K562 (cell line): ENCODE data around the gene SH3BGRL3. TPM values are rescaled to one million over a fixed set of nuclear protein-coding genes. Genes with fewer than 3 reads are reported as not detected.

Source experiments
- ARID1B ChIP-seq: fragments of 450-650 bp; IDR thresholded peaks from 2 replicates; pipeline ENCODE4 v1.6.1; 2016; ENCODE audit warnings: antibody characterized with exemption, mild to moderate bottlenecking, inconsistent platforms
- CBFA2T2 ChIP-seq: fragments of 450-650 bp; conservative IDR thresholded peaks from 2 replicates; pipeline ENCODE4 v1.6.1; 2017; ENCODE audit warnings: mild to moderate bottlenecking
- DACH1 ChIP-seq: fragments of 450-650 bp; IDR thresholded peaks from 2 replicates; pipeline ENCODE4 v1.6.1; 2018; ENCODE audit not compliant: partially characterized antibody
- ESRRA ChIP-seq: fragments of 450-650 bp; IDR thresholded peaks from 2 replicates; pipeline ENCODE4 v1.6.1; 2014; ENCODE audit warnings: low read depth, mild to moderate bottlenecking, moderate library complexity, borderline replicate concordance
- HBP1 ChIP-seq: fragments of 450-650 bp; formaldehyde crosslinking; IDR thresholded peaks from 2 replicates; pipeline ENCODE4 v1.4.0; 2022; ENCODE audit warnings: missing genetic modification characterization
- MXD1 ChIP-seq: fragments of 250-450 bp; sonication (Bioruptor Pico); IDR thresholded peaks from 2 replicates; pipeline ENCODE4 v1.8.0; 2021; ENCODE audit warnings: borderline replicate concordance, mild to moderate bottlenecking, moderate library complexity; ENCODE audit not compliant: poor library complexity, severe bottlenecking
- NELFE ChIP-seq: IDR thresholded peaks from 2 replicates; pipeline ENCODE4 v1.6.1; 2011; ENCODE audit warnings: mild to moderate bottlenecking; ENCODE audit not compliant: insufficient read depth, insufficient read length
- SMARCA4 ChIP-seq: fragments of 450-650 bp; IDR thresholded peaks from 2 replicates; pipeline ENCODE4 v1.6.1; 2016
- ZNF232 ChIP-seq: sonication (generic); formaldehyde crosslinking; IDR thresholded peaks from 2 replicates; pipeline ENCODE4 v1.8.0; 2022; ENCODE audit warnings: mild to moderate bottlenecking, missing genetic modification reagents
- ZNF316 ChIP-seq: fragments of 450-650 bp; IDR thresholded peaks from 2 replicates; pipeline ENCODE4 v1.6.1; 2016
- ZNF511 ChIP-seq: sonication (generic); formaldehyde crosslinking; IDR thresholded peaks from 2 replicates; pipeline ENCODE4 v1.8.0; 2022; ENCODE audit warnings: mild to moderate bottlenecking, missing genetic modification reagents
- polyA plus RNA-seq, 8 experiments: library from polyadenylated mRNA; depleted of rRNA in 4 of 8; stranded (reverse) in 5 of 8; unstranded in 3 of 8; fragments of >200 nt; fragmentation: Nextera tagmentation in 2 of 8; fragmentation: Illumina TruSeq in 1 of 8; extraction: Ambion mirVana in 2 of 8; extraction: Trizol in 1 of 8; gene quantifications; 2 replicates each; pipeline versions ENCODE4 v1.2.1 to v1.2.3, GENCODE V29; 2011 to 2014; ENCODE audit warnings: inconsistent platforms in 1 of 8, missing spikeins in 1 of 8
- total RNA-seq, 7 experiments: library from RNA; depleted of rRNA in 6 of 7; stranded (reverse); fragments of >200 nt in 6 of 7; fragmentation: Illumina TruSeq in 2 of 7; extraction: Trizol in 2 of 7; gene quantifications; 2 replicates each; pipeline versions ENCODE4 v1.2.1 to v1.2.3, GENCODE V29; 2011 to 2021; ENCODE audit warnings: low replicate concordance in 1 of 7

SH3BGRL3 gene
- total and polyA plus RNA-seq, 9 of the 15 experiments (the other 6 are each of a cell fraction or from before 2014, with no cell fraction given) = 30.3 to 140 (median 54.2) TPM

GRCh38 chr1:26268290-26269197, 11.3 kb upstream of the SH3BGRL3 start (continued):
- TF ChIP-seq HBP1 (CRISPR knock-in tag) (no peak), DACH1 (no peak), MXD1 (CRISPR knock-in tag) (no peak), ZNF511 (CRISPR knock-in tag) (no peak), ESRRA (peak; percentile 18; the same call in 1 of the 2 replicates), ARID1B (peak; percentile 69), ZNF316 (no peak), NELFE (no peak), SMARCA4 (no peak), ZNF232 (CRISPR knock-in tag) (peak; percentile 55; the same call in 1 of the 2 replicates), CBFA2T2 (peak; percentile 21; the same call in 1 of the 2 replicates)
- TF ChIP-seq, all 486 proteins: peak for 26
